ENCODE measurements around the gene AMIGO3. TPM values are rescaled to one million over a fixed set of nuclear protein-coding genes. Genes with fewer than 3 reads are reported as not detected.
A peak's percentile ranks its signal among the peaks of the same experiment; 100 is the strongest.

The AMIGO3 gene
- total and polyA plus RNA-seq, 2 experiments from 2014 or later = 2.9 to 10.4 TPM

DNA sequence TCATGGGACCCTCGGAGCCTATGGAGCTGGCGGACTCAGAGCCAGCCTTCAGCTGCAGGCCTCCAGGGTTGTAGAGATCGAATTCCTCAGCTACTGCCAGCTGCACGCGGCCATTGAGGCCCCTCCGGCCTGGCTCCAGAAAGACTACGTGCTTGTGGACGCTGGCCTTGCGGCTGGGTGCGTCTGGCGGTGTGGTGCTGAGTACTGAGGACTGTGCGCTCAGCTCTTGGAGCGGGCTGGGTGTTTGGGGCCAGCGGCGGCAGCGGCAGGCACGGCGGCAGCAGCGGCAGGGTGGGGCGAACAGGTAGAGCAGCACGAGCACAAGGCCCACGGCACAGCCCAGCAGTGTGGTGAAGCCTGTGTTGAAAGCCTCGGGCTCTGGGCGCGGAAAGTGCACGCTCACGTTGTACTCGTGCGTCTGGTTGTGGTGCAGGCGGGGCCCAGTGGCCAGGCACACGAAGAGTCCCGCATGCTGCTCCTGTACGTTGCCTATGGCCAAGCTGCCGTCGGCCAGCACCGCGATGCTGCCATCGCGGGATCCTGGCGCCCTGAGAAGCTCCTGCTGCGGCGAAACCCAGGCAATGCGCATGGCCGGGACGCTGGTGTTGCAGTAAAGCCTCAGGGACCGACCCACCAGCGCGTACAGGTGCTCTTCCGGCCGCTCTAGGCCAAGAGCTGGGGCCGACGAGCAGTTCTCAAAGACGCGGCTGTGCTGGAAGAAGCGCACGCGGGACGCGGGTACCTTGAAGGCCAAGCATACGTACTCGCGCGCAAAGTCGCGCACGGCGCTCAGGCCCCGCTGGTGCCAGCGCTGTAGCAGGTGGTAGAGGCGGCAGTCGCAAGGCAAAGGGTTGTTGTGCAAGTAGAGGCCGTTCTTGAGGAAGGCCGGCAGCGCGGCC, 1.3 kb downstream of the AMIGO3 start:
- H4K20me1 ChIP-seq (replicated peaks; ENCODE audit: insufficient read depth) = peaks cover 7% of the 10 kb centered on the region; the same call in 1 of the 2 replicates
- no peaks in the 10 kb centered on the region for H3K27me3 ChIP-seq (ENCODE audit: insufficient read depth)
- no peaks in the 10 kb centered on the region; the same call in 1 of the 2 replicates for H3K79me2 ChIP-seq (replicated peaks; ENCODE audit: insufficient read depth)
- no peaks in the 10 kb centered on the region; the same call in 1 of the 2 replicates for H3K4me1 ChIP-seq (ENCODE audit: insufficient read depth)
- peak overlapping the region; percentile 77 for H3K4me3 ChIP-seq
- peaks cover 8% of the 10 kb centered on the region; the same call in 1 of the 2 replicates for H3F3A ChIP-seq (replicated peaks; ENCODE audit: low read depth)
- no peaks in the 10 kb centered on the region for H3K9me2 ChIP-seq (ENCODE audit: insufficient read depth)
- peaks cover 39% of the 10 kb centered on the region for H3K27me3 Mint-ChIP-seq (ENCODE audit: insufficient read depth, low read depth, poor library complexity)
- H3K4me2 ChIP-seq = peak overlapping the region; percentile 95
- peak; percentile 10 for ATAC-seq
- peak overlapping the region; percentile 85 for H3K4me3 Mint-ChIP-seq
- DNase-seq (ENCODE audit: low spot score) = peak; percentile 72
- peaks cover 5% of the 10 kb centered on the region; the same call in 1 of the 2 replicates for H3K36me3 ChIP-seq (ENCODE audit: insufficient read depth)
- H3K4me1 Mint-ChIP-seq = peaks cover 19% of the 10 kb centered on the region
- TF ChIP-seq EZH2phosphoT487 (IDR thresholded peaks at IDR 0.05; ENCODE audit: unreplicated experiment) = no peak
- TF ChIP-seq NANOG (IDR thresholded peaks at IDR 0.05; ENCODE audit: borderline replicate concordance) = no peak
- H2AFZ ChIP-seq = 0 out of 2 replicates have a peak overlapping the region, but pooled peaks have one; percentile 56
- H3K27ac ChIP-seq (ENCODE audit: low read depth) = peak overlapping the region; percentile 27; the same call in 1 of the 2 replicates
- H3K36me3 Mint-ChIP-seq (ENCODE audit: low read depth) = peaks cover 25% of the 10 kb centered on the region
- H3K27ac Mint-ChIP-seq = peak overlapping the region; percentile 88
- H3K9me3 Mint-ChIP-seq = peaks cover 6% of the 10 kb centered on the region; the same call in 1 of the 3 replicates

- H3K4me3 Mint-ChIP-seq = no peak overlapping the region
- DNase-seq (ENCODE audit: low spot score) (no peak), ATAC-seq (no peak)
- H3K27ac ChIP-seq (ENCODE audit: low read depth) = no peak overlapping the region
- H3K27me3 ChIP-seq (ENCODE audit: insufficient read depth) = no peaks in the 10 kb centered on the region
- H3K79me2 ChIP-seq (replicated peaks; ENCODE audit: insufficient read depth) = no peaks in the 10 kb centered on the region
- peaks cover 8% of the 10 kb centered on the region; the same call in 1 of the 2 replicates for H3F3A ChIP-seq (replicated peaks; ENCODE audit: low read depth)
- H2AFZ ChIP-seq = no peak overlapping the region
- H3K4me1 ChIP-seq (ENCODE audit: insufficient read depth) = no peaks in the 10 kb centered on the region; the same call in 1 of the 2 replicates
- H3K27me3 Mint-ChIP-seq (ENCODE audit: insufficient read depth, low read depth, poor library complexity) = peaks cover 40% of the 10 kb centered on the region
- no peak overlapping the region for H3K27ac Mint-ChIP-seq
- TF ChIP-seq CREB1 (CRISPR knock-in tag; IDR thresholded peaks at IDR 0.05; ENCODE audit: low read depth) = no peak
- TF ChIP-seq ZNF331 (CRISPR knock-in tag; IDR thresholded peaks at IDR 0.05; ENCODE audit: low read depth) = no peak
- peak overlapping the region; percentile 95 for H3K4me2 ChIP-seq
- peaks cover 5% of the 10 kb centered on the region; the same call in 1 of the 2 replicates for H3K36me3 ChIP-seq (ENCODE audit: insufficient read depth)
- H3K4me3 ChIP-seq = no peak overlapping the region
- H4K20me1 ChIP-seq (replicated peaks; ENCODE audit: insufficient read depth) = peaks cover 3% of the 10 kb centered on the region; the same call in 1 of the 2 replicates
- H3K36me3 Mint-ChIP-seq (ENCODE audit: low read depth) = peaks cover 20% of the 10 kb centered on the region
- H3K9me3 Mint-ChIP-seq = peaks cover 6% of the 10 kb centered on the region; the same call in 1 of the 3 replicates
- H3K9me2 ChIP-seq (ENCODE audit: insufficient read depth) = no peaks in the 10 kb centered on the region
- H3K4me1 Mint-ChIP-seq = peaks cover 15% of the 10 kb centered on the region
Measured at GRCh38 chr3:49717211-49717958, 2.1 kb downstream of the AMIGO3 start.

GRCh38 chr3:49716691-49717210, 2.7 kb downstream of the AMIGO3 start:
- no peak overlapping the region for H3K4me2 ChIP-seq
- no peak overlapping the region for H2AFZ ChIP-seq
- H3K27ac ChIP-seq (ENCODE audit: low read depth) = no peak overlapping the region
- H3K4me3 ChIP-seq = no peak overlapping the region
- no peaks in the 10 kb centered on the region for H3K79me2 ChIP-seq (replicated peaks; ENCODE audit: insufficient read depth)
- ATAC-seq (no peak), DNase-seq (ENCODE audit: low spot score) (no peak)
- H3K9me2 ChIP-seq (ENCODE audit: insufficient read depth) = no peaks in the 10 kb centered on the region
- Mint-ChIP-seq H3K4me3 (no peak overlapping the region), H3K27ac (no peak overlapping the region), H3K9me3 (peaks cover 6% of the 10 kb centered on the region; the same call in 1 of the 3 replicates), H3K27me3 (ENCODE audit: insufficient read depth, low read depth, poor library complexity) (peaks cover 38% of the 10 kb centered on the region), H3K4me1 (peaks cover 15% of the 10 kb centered on the region), H3K36me3 (ENCODE audit: low read depth) (peaks cover 16% of the 10 kb centered on the region)
- H3K27me3 ChIP-seq (ENCODE audit: insufficient read depth) = no peaks in the 10 kb centered on the region
- peaks cover 4% of the 10 kb centered on the region; the same call in 1 of the 2 replicates for H3F3A ChIP-seq (replicated peaks; ENCODE audit: low read depth)
- no peaks in the 10 kb centered on the region; the same call in 1 of the 2 replicates for H3K4me1 ChIP-seq (ENCODE audit: insufficient read depth)
- H3K36me3 ChIP-seq (ENCODE audit: insufficient read depth) = peaks cover 5% of the 10 kb centered on the region; the same call in 1 of the 2 replicates
- H4K20me1 ChIP-seq (replicated peaks; ENCODE audit: insufficient read depth) = peaks cover 3% of the 10 kb centered on the region; the same call in 1 of the 2 replicates
- TF ChIP-seq, protein P1, sequence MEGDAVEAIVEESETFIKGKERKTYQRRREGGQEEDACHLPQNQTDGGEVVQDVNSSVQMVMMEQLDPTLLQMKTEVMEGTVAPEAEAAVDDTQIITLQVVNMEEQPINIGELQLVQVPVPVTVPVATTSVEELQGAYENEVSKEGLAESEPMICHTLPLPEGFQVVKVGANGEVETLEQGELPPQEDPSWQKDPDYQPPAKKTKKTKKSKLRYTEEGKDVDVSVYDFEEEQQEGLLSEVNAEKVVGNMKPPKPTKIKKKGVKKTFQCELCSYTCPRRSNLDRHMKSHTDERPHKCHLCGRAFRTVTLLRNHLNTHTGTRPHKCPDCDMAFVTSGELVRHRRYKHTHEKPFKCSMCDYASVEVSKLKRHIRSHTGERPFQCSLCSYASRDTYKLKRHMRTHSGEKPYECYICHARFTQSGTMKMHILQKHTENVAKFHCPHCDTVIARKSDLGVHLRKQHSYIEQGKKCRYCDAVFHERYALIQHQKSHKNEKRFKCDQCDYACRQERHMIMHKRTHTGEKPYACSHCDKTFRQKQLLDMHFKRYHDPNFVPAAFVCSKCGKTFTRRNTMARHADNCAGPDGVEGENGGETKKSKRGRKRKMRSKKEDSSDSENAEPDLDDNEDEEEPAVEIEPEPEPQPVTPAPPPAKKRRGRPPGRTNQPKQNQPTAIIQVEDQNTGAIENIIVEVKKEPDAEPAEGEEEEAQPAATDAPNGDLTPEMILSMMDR (conservative IDR thresholded peaks at IDR 0.05; ENCODE audit: low read depth in 2 of 2) = no peak
- TF ChIP-seq POLR2AphosphoS5 (IDR thresholded peaks at IDR 0.05; ENCODE audit: low read depth) (no peak), STAT1 (IDR thresholded peaks at IDR 0.05; ENCODE audit: unreplicated experiment) (no peak), ZNF331 (CRISPR knock-in tag; IDR thresholded peaks at IDR 0.05; ENCODE audit: low read depth) (no peak), EZH2 (IDR thresholded peaks at IDR 0.05; ENCODE audit: low read depth, unreplicated experiment) (no peak), EZH2phosphoT487 (IDR thresholded peaks at IDR 0.05; ENCODE audit: unreplicated experiment) (no peak), JUNB (IDR thresholded peaks at IDR 0.05; ENCODE audit: unreplicated experiment) (no peak), NANOG (IDR thresholded peaks at IDR 0.05; ENCODE audit: borderline replicate concordance) (no peak)
- TF ChIP-seq, protein P2, sequence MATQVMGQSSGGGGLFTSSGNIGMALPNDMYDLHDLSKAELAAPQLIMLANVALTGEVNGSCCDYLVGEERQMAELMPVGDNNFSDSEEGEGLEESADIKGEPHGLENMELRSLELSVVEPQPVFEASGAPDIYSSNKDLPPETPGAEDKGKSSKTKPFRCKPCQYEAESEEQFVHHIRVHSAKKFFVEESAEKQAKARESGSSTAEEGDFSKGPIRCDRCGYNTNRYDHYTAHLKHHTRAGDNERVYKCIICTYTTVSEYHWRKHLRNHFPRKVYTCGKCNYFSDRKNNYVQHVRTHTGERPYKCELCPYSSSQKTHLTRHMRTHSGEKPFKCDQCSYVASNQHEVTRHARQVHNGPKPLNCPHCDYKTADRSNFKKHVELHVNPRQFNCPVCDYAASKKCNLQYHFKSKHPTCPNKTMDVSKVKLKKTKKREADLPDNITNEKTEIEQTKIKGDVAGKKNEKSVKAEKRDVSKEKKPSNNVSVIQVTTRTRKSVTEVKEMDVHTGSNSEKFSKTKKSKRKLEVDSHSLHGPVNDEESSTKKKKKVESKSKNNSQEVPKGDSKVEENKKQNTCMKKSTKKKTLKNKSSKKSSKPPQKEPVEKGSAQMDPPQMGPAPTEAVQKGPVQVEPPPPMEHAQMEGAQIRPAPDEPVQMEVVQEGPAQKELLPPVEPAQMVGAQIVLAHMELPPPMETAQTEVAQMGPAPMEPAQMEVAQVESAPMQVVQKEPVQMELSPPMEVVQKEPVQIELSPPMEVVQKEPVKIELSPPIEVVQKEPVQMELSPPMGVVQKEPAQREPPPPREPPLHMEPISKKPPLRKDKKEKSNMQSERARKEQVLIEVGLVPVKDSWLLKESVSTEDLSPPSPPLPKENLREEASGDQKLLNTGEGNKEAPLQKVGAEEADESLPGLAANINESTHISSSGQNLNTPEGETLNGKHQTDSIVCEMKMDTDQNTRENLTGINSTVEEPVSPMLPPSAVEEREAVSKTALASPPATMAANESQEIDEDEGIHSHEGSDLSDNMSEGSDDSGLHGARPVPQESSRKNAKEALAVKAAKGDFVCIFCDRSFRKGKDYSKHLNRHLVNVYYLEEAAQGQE (IDR thresholded peaks at IDR 0.05; ENCODE audit: unreplicated experiment) = no peak
